HEK293T (cell line): Measurements from ENCODE around the gene KLHDC7B.

Experiments
- CTCF ChIA-PET: fragments of 350-600 bp; formaldehyde crosslinking; extraction: SDS; loops from one replicate; lab custom pipeline; 2021; ENCODE audit warnings: antibody characterized with exemption, inconsistent platforms; lab: Yijun Ruan, JAX
- POLR2A ChIA-PET: fragments of 350-600 bp; formaldehyde crosslinking; extraction: SDS; loops from one replicate; lab custom pipeline; 2020; ENCODE audit warnings: antibody characterized with exemption, inconsistent platforms; lab: Yijun Ruan, JAX
- DNase-seq: peaks from one replicate; pipeline ENCODE4 v3.0.0; 2012; ENCODE audit warnings: mixed read lengths; ENCODE audit errors: extremely low spot score
- ARNT ChIP-seq: fragments of 450-650 bp; IDR thresholded peaks from 2 replicates; pipeline ENCODE4 v1.6.1; 2017; ENCODE audit warnings: mild to moderate bottlenecking
- BHLHE40 ChIP-seq: fragments of 450-650 bp; IDR thresholded peaks from 2 replicates; pipeline ENCODE4 v1.6.1; 2016; ENCODE audit warnings: mild to moderate bottlenecking, moderate library complexity, borderline replicate concordance
- CTBP1 ChIP-seq: fragments of 450-650 bp; IDR thresholded peaks from 2 replicates; pipeline ENCODE4 v1.6.1; 2016; ENCODE audit warnings: borderline replicate concordance
- ELF4 ChIP-seq: fragments of 450-650 bp; IDR thresholded peaks from 2 replicates; pipeline ENCODE4 v1.6.1; 2017; ENCODE audit warnings: antibody characterized with exemption
- FOXA1 ChIP-seq: fragments of 450-650 bp; IDR thresholded peaks from 2 replicates; pipeline ENCODE4 v1.6.1; 2016; ENCODE audit warnings: mild to moderate bottlenecking
- FOXK2 ChIP-seq: fragments of 450-650 bp; IDR thresholded peaks from 2 replicates; pipeline ENCODE4 v1.6.1; 2016; ENCODE audit warnings: mild to moderate bottlenecking
- FOXM1 ChIP-seq: fragments of 450-650 bp; IDR thresholded peaks from 2 replicates; pipeline ENCODE4 v1.6.1; 2017; ENCODE audit warnings: mild to moderate bottlenecking, borderline replicate concordance
- HDGF ChIP-seq: fragments of 450-650 bp; IDR thresholded peaks from 2 replicates; pipeline ENCODE4 v1.6.1; 2017; ENCODE audit warnings: antibody characterized with exemption, borderline replicate concordance
- L3MBTL2 ChIP-seq: fragments of 450-650 bp; conservative IDR thresholded peaks from 2 replicates; pipeline ENCODE4 v1.6.1; 2016; ENCODE audit warnings: mild to moderate bottlenecking
- LEF1 ChIP-seq: fragments of 450-650 bp; IDR thresholded peaks from 2 replicates; pipeline ENCODE4 v1.6.1; 2017; ENCODE audit warnings: mild to moderate bottlenecking, borderline replicate concordance
- NFRKB ChIP-seq: fragments of 450-650 bp; IDR thresholded peaks from 2 replicates; pipeline ENCODE4 v1.6.1; 2016; ENCODE audit warnings: mild to moderate bottlenecking, moderate library complexity
- PKNOX1 ChIP-seq: fragments of 450-650 bp; IDR thresholded peaks from 2 replicates; pipeline ENCODE4 v1.6.1; 2016
- SP1 ChIP-seq: fragments of 450-650 bp; IDR thresholded peaks from 2 replicates; pipeline ENCODE4 v1.6.1; 2017
- SUZ12 ChIP-seq: fragments of 450-650 bp; IDR thresholded peaks from 2 replicates; pipeline ENCODE4 v1.6.1; 2016; ENCODE audit warnings: mild to moderate bottlenecking
- TARDBP ChIP-seq: fragments of 450-650 bp; IDR thresholded peaks from 2 replicates; pipeline ENCODE4 v1.6.1; 2016
- ZNF384 ChIP-seq: fragments of 450-650 bp; IDR thresholded peaks from 2 replicates; pipeline ENCODE4 v1.6.1; 2016

KLHDC7B gene

GRCh38 chr22:50595189-50595588 lies 49.5 kb downstream of the KLHDC7B start:
- CTCF ChIA-PET: no interaction called here
- no peak for DNase-seq
- POLR2A ChIA-PET: no interaction called here
- no peak for TF ChIP-seq ZNF384
- no peak for TF ChIP-seq FOXK2
- no peak for TF ChIP-seq BHLHE40
- no peak for TF ChIP-seq PKNOX1
- no peak for TF ChIP-seq LEF1
- TF ChIP-seq TARDBP: no peak
- no peak for TF ChIP-seq ELF4
- no peak for TF ChIP-seq NFRKB

- TF ChIP-seq NFRKB: no peak
- TF ChIP-seq ELF4: no peak
- no peak for TF ChIP-seq TARDBP
- TF ChIP-seq ZNF384: no peak
- no peak for TF ChIP-seq FOXK2
- no peak for TF ChIP-seq CTBP1
- TF ChIP-seq BHLHE40: no peak
- TF ChIP-seq SUZ12: no peak
- TF ChIP-seq L3MBTL2: no peak
- no peak for TF ChIP-seq LEF1
- TF ChIP-seq PKNOX1: no peak
- TF ChIP-seq ARNT: no peak
- TF ChIP-seq SP1: no peak
- no peak for TF ChIP-seq FOXM1
- no peak for TF ChIP-seq HDGF
- TF ChIP-seq FOXA1: no peak
- DNase-seq: no peak
- ChIA-PET POLR2A (no interaction called here), CTCF (no interaction called here)
Observed at GRCh38 chr22:50597097-50597496, 51.4 kb downstream of the KLHDC7B start.

GRCh38 chr22:50599816-50600455 lies 54.2 kb downstream of the KLHDC7B start:
- POLR2A ChIA-PET: interaction anchor here (1.0 to 1.5 kb wide), 3 partner anchors 17 to 92 kb away, joined by 3 to 4 read pairs (median 3); partner anchors contain the start of genes CHKB, LMF2, NCAPH2 and SCO2
- CTCF ChIA-PET: no interaction called here
- DNase-seq: peak; percentile 74
- TF ChIP-seq BHLHE40: no peak
- no peak for TF ChIP-seq CTBP1
- TF ChIP-seq SUZ12: no peak
- 0 out of 2 replicates have a peak, but pooled peaks have one; percentile 27 for TF ChIP-seq L3MBTL2
- TF ChIP-seq PKNOX1: no peak

- ChIA-PET CTCF (no interaction called here), POLR2A (interaction anchor here (1.0 to 1.5 kb wide), 3 partner anchors 18 to 93 kb away, joined by 3 to 4 read pairs (median 3); partner anchors contain the start of genes CHKB, LMF2, NCAPH2 and SCO2)
- peak; percentile 70 for DNase-seq
- TF ChIP-seq FOXK2: no peak
- no peak for TF ChIP-seq L3MBTL2
- no peak for TF ChIP-seq BHLHE40
- no peak for TF ChIP-seq SUZ12
- TF ChIP-seq ARNT: no peak
- no peak for TF ChIP-seq FOXA1
- no peak for TF ChIP-seq CTBP1
- TF ChIP-seq SP1: no peak
- TF ChIP-seq NFRKB: no peak
- no peak for TF ChIP-seq PKNOX1
- no peak for TF ChIP-seq FOXM1
- TF ChIP-seq TARDBP: no peak
- TF ChIP-seq ELF4: no peak
- no peak for TF ChIP-seq ZNF384
- no peak for TF ChIP-seq HDGF
Observed at GRCh38 chr22:50600538-50600937, 54.8 kb downstream of the KLHDC7B start, which contains the start of gene MAPK8IP2. MAPK8IP2 (plus strand) TSS chr22:50600793; CDS start chr22:50600819, 26 bp downstream.
